T-helper 1 cell (primary cell): ENCODE results near the gene AVP.
"Not testable (repeated sequence)": the region's sequence is repeated elsewhere in the genome, so short reads cannot be mapped to it uniquely, and the experiment has no call there.

Experiments
- DNase-seq, 5 donors: peaks; one replicate each; pipeline ENCODE4 v3.0.0-alpha.2; 2012 to 2020

The AVP gene

GRCh38 chr20:3082955-3083952, 1.3 kb downstream of the AVP start:
- DNase-seq = no peak

DNA sequence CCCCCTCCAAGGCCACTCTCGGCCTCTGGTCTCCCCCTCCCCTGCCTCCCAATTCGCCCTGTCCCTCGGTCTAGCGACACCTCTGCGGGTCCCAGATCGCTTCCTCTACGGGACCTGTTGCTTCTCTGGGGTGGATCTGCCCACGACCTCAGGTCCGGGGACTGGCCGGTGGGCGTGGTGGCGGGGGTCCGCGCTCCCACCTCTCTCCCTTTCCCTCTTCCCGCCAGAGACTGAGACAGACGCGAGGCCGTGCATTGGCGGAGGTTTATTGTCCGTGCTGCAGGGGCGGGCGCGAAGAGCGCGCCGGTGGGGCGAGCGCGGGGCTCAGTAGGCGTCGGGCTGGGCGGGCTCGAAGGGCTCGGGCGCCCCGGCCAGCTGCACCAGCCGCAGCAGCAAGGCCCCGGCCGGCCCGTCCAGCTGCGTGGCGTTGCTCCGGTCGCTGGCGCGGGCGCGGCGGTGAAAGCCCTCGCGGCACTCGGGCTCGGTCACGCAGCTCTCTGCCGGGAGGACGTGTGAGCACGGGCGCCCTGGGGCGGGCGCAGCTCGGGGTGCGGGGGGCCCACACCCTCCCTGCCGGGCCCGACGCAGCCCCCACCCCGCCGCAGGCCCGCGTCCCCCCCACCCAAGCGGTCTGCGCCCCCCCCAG, 2.1 kb downstream of the AVP start:
- no peak for DNase-seq

- DNase-seq = no peak
These were observed 2.9 kb downstream of the AVP start for GRCh38 chr20:3081641-3082040.

GRCh38 chr20:3080939-3081388, 3.6 kb downstream of the AVP start:
- no peak for DNase-seq

GRCh38 chr20:3077618-3078134, 6.8 kb downstream of the AVP start:
- peak in 1 of 5 donors; percentile 58 for DNase-seq

- DNase-seq = not testable (repeated sequence)
These were observed 9.2 kb downstream of the AVP start for GRCh38 chr20:3075315-3075714.

DNA sequence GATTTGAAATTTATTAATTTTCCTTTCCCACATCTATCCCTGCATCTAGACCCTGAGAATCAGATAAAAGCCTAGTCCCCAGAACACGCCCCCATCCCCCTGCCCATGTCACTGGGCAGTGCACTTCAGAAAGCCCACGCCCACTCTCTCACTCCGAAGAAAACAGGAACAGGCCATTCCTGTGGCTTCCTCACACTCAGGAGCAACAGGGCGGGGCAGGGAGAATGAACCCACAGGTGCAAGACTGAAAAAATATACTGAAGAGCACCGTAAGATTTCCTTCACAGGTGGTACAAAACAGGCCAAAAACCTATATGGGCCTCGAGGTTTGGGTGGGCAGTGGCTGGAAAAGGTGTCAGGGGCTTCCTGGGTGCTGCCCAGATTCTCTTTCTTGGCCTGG, 9.7 kb downstream of the AVP start:
- no peak for DNase-seq

GRCh38 chr20:3073251-3073643, 11.3 kb downstream of the AVP start:
- not testable (repeated sequence) for DNase-seq

DNA sequence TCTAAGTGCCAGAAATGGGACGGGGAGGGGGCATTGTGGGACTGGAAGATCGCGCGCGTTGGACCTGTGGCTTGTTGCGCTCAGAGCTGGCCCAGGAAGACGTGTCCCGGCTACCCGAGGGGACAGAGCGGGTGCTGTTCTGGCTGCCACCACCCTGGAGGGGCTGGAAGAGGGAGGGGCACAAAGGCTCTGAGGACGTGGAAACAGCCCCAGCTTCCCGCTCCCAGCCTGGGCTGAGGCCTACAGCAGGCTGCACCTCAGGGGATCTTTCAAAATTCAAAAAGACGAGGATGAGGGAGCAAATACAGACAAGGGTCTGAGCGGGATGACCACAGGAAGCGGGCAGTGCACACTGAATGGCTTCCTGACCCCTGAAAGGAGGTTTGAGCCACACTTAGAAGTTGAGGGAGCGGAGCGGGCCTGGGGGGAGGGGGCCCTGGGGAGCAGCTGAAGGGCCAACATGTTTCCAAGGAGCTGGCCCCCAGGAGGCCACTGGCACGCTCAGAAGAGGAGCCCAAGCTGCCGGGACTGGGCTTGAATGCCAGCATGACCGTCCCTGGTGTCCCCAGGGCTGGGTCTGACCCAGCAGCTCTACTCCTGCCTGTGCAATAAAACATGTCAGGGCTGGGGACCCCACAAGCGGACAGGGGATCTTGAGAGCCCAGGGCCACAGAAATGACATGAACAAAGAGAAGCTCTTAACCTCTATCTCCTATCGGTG, 11.8 kb downstream of the AVP start:
- DNase-seq = no peak

- peak; percentile 61 to 73 (median 69) for DNase-seq
These were observed 12.7 kb downstream of the AVP start, which contains the start of gene OXT for GRCh38 chr20:3071610-3072529. Gene OXT, plus strand, starts transcription at chr20:3071620. Its CDS starts 36 bp downstream, at chr20:3071656.

GRCh38 chr20:3071266-3071609, 13.3 kb downstream of the AVP start:
- no peak for DNase-seq

DNA sequence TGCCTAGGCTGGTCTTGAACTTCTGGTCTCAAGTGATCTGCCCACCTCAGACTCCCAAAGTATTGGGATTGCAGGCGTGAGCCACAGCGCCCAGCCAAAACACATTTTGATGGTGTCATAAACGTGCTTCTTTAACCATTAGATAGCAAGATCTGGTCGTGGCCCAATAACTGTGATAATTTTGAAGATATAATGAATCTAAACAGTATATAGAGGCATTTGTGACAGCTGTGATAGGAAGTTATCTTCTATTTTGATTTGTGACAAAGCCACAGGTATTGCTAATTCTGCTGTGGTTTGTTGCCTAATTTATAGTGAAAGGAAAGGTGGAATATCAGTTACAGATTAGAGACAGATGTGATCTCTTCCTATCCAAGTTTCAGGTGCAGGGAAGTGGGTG, 13.8 kb downstream of the AVP start:
- no peak for DNase-seq

GRCh38 chr20:3068986-3069900, 15.3 kb downstream of the AVP start:
- peak in 2 of 5 donors; percentile 36 to 37 for DNase-seq

- DNase-seq = no peak
These were observed 16.4 kb downstream of the AVP start for GRCh38 chr20:3068075-3068474.

DNA sequence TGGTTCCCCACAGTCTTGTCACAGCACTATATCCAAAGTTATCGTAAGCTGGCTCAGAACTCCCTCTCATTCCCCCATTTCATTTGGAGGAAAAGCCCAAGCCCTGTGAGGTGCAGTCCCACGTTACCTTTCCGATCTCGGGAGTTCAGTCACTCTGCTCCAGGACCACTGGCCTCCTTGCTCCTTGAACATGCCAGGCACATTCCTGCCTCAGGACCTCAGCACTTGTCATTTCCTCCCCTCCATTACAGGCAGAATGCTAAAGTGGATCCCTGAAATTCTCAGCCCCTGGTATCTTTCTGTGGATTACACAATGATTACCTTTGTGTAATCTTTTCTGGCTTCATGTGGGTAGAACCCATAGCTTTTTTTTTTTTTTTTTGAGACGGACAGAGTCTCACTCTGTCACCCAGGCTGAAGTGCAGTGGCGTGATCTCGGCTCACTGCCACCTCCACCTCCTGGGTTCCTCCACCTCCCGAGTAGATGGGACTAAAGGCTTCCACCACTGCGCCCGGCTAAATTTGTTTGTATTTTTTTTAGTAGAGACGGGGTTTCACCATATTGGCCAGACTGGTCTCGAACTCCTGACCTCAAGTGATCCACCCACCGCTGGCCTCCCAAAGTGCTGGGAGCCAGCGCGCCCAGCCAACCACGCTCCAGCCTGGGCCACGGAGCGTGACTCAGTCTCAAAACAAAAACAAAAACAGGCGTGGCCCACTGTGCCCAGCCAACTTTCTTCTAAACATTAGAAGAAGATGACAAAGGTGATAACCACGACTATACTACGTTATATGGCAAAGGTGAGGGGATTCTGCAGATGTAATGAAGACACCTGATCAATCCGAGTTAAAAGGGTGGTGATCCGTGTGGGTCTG, 17.1 kb downstream of the AVP start:
- DNase-seq = no peak

- DNase-seq = not testable (repeated sequence)
These were observed 20.4 kb downstream of the AVP start for GRCh38 chr20:3064119-3064518.

GRCh38 chr20:3059489-3059888, 25.0 kb downstream of the AVP start:
- no peak for DNase-seq

- no peak for DNase-seq
These were observed 33.0 kb downstream of the AVP start for GRCh38 chr20:3051385-3052019.
